Colonic mucosa (tissue), 4 donors: ENCODE results near the gene SAMD4B. TPM values are rescaled to one million over a fixed set of nuclear protein-coding genes. Genes with fewer than 3 reads are reported as not detected.

Experiments used
- DNase-seq: peaks from one replicate; pipeline ENCODE4 v3.0.0-alpha.2; 2020
- H3K27ac ChIP-seq: fragments of 200-600 bp; one replicate; pipeline ENCODE4 v1.8.0; 2021
- H3K27me3 ChIP-seq: fragments of 200-600 bp; one replicate; pipeline ENCODE4 v1.8.0; 2021
- H3K36me3 ChIP-seq: fragments of 200-600 bp; one replicate; pipeline ENCODE4 v1.8.0; 2021
- H3K4me1 ChIP-seq: fragments of 200-600 bp; one replicate; pipeline ENCODE4 v1.8.0; 2021; ENCODE audit warnings: mild to moderate bottlenecking
- H3K4me3 ChIP-seq: fragments of 200-600 bp; one replicate; pipeline ENCODE4 v1.8.0; 2021
- H3K9ac ChIP-seq, 2 donors: one replicate each; pipeline ENCODE4 v1.7.0; 2013; ENCODE audit warnings: control low read depth in 2 of 2, low read depth in 2 of 2, low read length in 2 of 2
- H3K9me3 ChIP-seq: fragments of 200-600 bp; one replicate; pipeline ENCODE4 v1.8.0; 2021
- intact Hi-C: fragments of 100-400 bp; cut with DNase I; formaldehyde crosslinking; loops from one replicate; pipeline ENCODE4 v1.14.1; 2022
- total RNA-seq, 2 donors: library from RNA; stranded (reverse); fragmentation: NEBNext Ultra II Directional in 1 of 2; extraction: Animal tissue kit (Norgen Biotek cat#: 25700) in 1 of 2; gene quantifications; one replicate each; pipeline ENCODE4 v1.2.1, GENCODE V29; 2021
- TF ChIP-seq, protein P1 (sequence below): fragments of 200-600 bp; IDR thresholded peaks from one replicate; pipeline ENCODE4 v1.8.0; 2022; ENCODE audit warnings: antibody characterized with exemption, mild to moderate bottlenecking
- donor health status: healthy.
- donor health status: DM: no; HTN: no; CAD: no.
- donor health status: DM: no; HTN: no; CAD: no.

Gene SAMD4B
- total RNA-seq, 2 donors from 2014 or later, result 63.9 to 73.7 TPM

DNA sequence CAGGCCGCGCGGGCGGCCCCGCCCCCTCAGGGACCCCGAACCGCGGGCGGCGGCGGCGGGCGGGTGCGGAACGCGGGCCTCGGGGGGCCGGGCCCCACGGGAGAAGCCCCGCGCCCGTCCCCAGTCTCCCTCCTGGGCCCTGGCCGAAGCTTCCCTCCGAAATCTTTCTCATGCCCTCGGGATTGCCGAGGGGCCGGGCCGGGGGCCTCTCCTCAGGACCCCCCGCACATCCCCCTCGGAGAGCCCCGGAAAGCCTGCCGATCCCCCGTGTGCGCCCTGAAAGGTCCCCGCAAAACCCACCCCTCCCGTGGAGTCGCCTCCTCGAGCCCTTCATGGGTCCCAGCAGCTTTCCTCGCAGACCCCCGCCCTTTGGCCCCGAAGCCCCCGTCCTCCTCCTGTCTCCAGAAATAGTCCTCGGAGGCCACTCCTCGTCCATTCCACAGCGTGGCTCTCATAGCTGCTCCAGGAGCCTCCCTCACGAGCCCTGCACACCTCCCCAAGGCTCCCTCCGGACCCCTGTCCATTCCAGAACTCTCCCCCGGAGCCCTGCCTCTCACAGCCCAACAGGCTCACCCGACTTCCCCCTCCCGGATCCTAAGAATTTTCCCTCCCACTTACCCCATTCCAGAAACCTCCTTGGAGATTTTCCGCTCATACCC lies 555 bp downstream of the SAMD4B start:
- no peak for DNase-seq
- TF ChIP-seq, protein P1, sequence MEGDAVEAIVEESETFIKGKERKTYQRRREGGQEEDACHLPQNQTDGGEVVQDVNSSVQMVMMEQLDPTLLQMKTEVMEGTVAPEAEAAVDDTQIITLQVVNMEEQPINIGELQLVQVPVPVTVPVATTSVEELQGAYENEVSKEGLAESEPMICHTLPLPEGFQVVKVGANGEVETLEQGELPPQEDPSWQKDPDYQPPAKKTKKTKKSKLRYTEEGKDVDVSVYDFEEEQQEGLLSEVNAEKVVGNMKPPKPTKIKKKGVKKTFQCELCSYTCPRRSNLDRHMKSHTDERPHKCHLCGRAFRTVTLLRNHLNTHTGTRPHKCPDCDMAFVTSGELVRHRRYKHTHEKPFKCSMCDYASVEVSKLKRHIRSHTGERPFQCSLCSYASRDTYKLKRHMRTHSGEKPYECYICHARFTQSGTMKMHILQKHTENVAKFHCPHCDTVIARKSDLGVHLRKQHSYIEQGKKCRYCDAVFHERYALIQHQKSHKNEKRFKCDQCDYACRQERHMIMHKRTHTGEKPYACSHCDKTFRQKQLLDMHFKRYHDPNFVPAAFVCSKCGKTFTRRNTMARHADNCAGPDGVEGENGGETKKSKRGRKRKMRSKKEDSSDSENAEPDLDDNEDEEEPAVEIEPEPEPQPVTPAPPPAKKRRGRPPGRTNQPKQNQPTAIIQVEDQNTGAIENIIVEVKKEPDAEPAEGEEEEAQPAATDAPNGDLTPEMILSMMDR, result no peak
- H3K36me3 ChIP-seq, result no peaks in the 10 kb centered on the region
- H3K27ac ChIP-seq, result peak overlapping the region; percentile 27
- H3K27me3 ChIP-seq, result no peaks in the 10 kb centered on the region
- peak overlapping the region; percentile 88 to 93 for H3K9ac ChIP-seq
- H3K4me3 ChIP-seq, result peak overlapping the region; percentile 63
- H3K4me1 ChIP-seq, result peaks cover 5% of the 10 kb centered on the region
- no peaks in the 10 kb centered on the region for H3K9me3 ChIP-seq
- intact Hi-C loops, result no loop called here

DNA sequence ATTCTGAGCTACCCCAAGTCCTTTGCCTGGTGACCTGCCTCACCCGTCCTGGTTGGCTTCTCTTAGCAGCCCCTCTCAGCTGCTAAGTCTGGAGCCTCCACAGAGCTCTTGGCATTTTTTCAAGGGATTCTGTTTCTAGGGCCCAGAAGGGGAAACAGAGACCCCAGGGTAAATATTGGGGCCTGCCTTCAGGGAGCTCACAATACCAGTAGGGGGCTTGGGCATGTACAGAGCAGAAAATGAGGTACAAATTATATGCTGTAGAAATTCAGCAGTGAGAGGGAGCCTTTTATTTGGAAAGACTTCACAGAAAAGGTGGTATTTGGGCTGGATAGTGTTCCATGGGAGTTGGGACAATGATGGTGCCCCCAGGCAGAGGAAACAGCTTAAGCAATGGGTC lies 3.7 kb downstream of the SAMD4B start:
- DNase-seq, result no peak
- TF ChIP-seq, protein P1, result no peak
- Histone ChIP-seq H3K27ac (no peak overlapping the region), H3K4me3 (no peak overlapping the region), H3K27me3 (no peaks in the 10 kb centered on the region), H3K9ac (no peak overlapping the region), H3K4me1 (peaks cover under 1% of the 10 kb centered on the region), H3K9me3 (no peaks in the 10 kb centered on the region), H3K36me3 (no peaks in the 10 kb centered on the region)
- intact Hi-C loops, result no loop called here

DNA sequence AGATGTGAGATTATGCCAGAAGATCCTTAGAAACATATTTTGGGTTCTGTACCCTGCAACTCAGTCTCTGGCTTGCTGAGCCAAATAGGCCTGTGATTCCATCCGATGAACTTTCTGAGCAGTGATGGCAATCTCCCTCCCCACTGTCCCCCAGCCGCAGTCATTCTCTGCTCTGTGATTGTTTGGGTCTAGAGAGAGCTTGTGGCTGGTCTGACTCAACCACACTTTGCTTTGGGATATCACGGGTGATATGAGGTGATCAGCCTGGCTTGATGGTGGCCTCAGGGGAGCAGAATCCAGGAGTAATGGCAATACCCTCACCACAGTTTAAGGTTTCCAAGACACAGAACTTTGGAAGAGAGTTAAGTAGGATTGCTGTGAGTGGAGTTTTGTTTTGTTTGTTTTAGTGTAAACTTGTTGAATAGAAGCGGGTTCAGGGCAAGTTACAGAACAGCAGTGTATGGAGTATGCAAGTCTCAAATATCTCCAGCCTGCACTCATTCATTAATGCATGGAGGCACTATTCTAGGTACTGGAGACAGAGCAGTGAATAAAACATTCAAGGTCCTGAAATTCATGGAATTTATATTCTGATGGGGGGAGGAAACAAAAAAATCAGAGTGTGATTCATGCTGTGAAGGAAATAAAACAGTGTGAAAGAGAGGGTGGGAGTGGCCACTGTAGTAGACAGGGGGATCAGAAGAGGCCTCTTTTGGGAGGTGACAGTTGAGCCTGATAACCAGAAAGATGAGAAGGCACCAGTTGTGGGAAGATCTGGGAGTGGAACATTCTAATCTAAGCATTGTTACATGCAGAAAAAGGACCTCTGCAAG lies 5.3 kb downstream of the SAMD4B start:
- no peak overlapping the region for H3K4me3 ChIP-seq
- no peaks in the 10 kb centered on the region for H3K27me3 ChIP-seq
- no peaks in the 10 kb centered on the region for H3K9me3 ChIP-seq
- no peak overlapping the region for H3K9ac ChIP-seq
- intact Hi-C loops, result no loop called here
- TF ChIP-seq, protein P1, result no peak
- no peak for DNase-seq
- H3K36me3 ChIP-seq, result no peaks in the 10 kb centered on the region
- no peak overlapping the region for H3K27ac ChIP-seq
- no peaks in the 10 kb centered on the region for H3K4me1 ChIP-seq

DNA sequence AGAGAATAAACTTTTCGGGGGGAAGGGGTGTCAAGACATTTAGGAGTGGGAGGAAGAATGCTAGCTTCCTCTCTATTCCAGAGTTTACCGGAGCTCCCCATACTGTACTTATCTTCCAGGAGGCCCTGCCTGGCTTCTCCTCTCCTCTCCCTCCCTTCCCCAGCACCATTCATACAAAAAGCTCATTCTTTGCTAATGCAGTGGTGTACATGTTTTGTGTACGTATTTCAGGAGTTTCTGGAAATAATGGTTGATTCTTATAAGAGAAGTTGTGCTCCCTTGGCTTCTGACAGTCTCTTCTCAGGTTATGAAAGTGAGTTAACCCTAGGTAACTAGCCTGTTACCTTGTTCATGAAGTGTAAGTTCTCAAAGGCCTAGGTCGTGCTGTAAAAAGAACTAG lies 7.1 kb downstream of the SAMD4B start:
- no peaks in the 10 kb centered on the region for H3K4me1 ChIP-seq
- intact Hi-C loops, result no loop called here
- no peak overlapping the region for H3K9ac ChIP-seq
- TF ChIP-seq, protein P1, result no peak
- DNase-seq, result no peak
- no peaks in the 10 kb centered on the region for H3K9me3 ChIP-seq
- no peak overlapping the region for H3K27ac ChIP-seq
- no peaks in the 10 kb centered on the region for H3K27me3 ChIP-seq
- H3K36me3 ChIP-seq, result no peaks in the 10 kb centered on the region
- H3K4me3 ChIP-seq, result no peak overlapping the region

DNA sequence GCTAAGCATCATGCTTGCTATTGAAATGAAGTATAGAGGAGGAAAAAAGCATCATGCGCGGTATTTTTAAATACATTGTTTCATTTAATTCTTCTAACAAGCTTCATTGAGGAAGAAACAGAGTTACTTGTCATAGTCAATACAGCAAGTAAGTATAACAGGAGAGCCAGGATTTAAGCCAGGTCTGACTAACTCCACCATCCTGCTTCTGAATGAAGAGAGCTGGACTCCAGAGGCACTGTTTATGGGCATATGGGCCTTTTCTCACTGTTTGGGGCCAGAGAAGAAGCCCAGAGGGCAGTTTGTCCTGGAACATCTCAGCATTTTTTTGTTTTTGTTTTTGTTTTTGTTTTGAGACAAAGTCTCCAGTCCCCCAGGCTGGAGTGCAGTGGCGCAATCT lies 7.9 kb downstream of the SAMD4B start:
- Histone ChIP-seq H3K27ac (no peak overlapping the region), H3K27me3 (no peaks in the 10 kb centered on the region), H3K36me3 (peaks cover 7% of the 10 kb centered on the region), H3K4me1 (no peaks in the 10 kb centered on the region), H3K4me3 (no peak overlapping the region), H3K9me3 (no peaks in the 10 kb centered on the region), H3K9ac (no peak overlapping the region)
- intact Hi-C loops, result no loop called here
- no peak for DNase-seq
- TF ChIP-seq, protein P1, result no peak
